ENCODE data around the gene PPP6C.

The PPP6C gene

DNA sequence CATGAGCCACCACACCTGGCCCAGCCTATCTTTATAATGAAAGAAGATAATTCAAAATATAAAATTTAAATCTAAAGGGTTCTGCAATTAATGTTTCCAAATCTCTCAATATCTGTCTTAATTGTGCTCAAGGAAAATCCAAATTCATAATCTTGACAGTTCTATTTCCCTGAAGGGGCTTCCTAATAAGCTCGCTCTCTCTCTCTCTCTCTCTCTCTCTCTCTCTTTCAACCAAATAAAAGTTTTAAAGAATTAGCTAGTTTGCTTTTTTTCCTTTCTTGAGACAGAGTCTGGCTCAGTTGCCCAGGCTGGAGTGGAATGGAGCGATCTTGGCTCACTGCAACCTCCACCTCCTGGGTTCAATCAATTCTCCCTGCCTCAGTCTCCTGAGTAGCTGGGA, 33.1 kb downstream of the PPP6C start:
- no peak for DNase-seq (ENCODE audit: low read depth)
- no peak overlapping the region for H3K4me3 ChIP-seq (ENCODE audit: control insufficient read depth, low read depth, low read length)
- TF ChIP-seq, protein P1, sequence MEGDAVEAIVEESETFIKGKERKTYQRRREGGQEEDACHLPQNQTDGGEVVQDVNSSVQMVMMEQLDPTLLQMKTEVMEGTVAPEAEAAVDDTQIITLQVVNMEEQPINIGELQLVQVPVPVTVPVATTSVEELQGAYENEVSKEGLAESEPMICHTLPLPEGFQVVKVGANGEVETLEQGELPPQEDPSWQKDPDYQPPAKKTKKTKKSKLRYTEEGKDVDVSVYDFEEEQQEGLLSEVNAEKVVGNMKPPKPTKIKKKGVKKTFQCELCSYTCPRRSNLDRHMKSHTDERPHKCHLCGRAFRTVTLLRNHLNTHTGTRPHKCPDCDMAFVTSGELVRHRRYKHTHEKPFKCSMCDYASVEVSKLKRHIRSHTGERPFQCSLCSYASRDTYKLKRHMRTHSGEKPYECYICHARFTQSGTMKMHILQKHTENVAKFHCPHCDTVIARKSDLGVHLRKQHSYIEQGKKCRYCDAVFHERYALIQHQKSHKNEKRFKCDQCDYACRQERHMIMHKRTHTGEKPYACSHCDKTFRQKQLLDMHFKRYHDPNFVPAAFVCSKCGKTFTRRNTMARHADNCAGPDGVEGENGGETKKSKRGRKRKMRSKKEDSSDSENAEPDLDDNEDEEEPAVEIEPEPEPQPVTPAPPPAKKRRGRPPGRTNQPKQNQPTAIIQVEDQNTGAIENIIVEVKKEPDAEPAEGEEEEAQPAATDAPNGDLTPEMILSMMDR (conservative IDR thresholded peaks at IDR 0.05; ENCODE audit: control insufficient read depth, insufficient read depth, low read depth, low read length) = no peak

GRCh38 chr9:125153712-125154367, 35.8 kb downstream of the PPP6C start:
- DNase-seq (ENCODE audit: low read depth) = no peak
- no peak overlapping the region for H3K4me3 ChIP-seq (ENCODE audit: control insufficient read depth, low read depth, low read length)
- TF ChIP-seq, protein P1 (conservative IDR thresholded peaks at IDR 0.05; ENCODE audit: control insufficient read depth, insufficient read depth, low read depth, low read length) = no peak

DNA sequence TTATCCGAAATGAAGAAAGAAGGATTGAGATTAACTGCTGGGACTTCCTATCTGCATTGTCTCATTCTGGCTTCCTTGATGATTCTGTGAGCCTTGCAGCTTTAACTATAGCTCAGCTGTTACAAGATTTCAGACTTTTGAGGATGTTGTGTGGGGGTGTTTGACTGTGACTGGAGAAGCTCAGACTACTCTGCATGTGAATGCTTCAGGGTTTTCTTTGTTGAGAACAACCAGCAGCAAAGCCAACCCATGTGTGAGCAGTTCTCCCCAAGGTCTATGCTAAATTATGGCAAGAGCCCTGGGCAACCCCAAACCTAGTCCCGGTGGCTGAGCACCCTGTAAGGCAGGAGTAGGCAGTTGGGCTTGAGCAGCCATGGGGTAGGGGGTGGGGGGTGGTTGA, 37.9 kb downstream of the PPP6C start:
- DNase-seq (ENCODE audit: low read depth) = no peak
- TF ChIP-seq, protein P1 (conservative IDR thresholded peaks at IDR 0.05; ENCODE audit: control insufficient read depth, insufficient read depth, low read depth, low read length) = no peak
- no peak overlapping the region for H3K4me3 ChIP-seq (ENCODE audit: control insufficient read depth, low read depth, low read length)

GRCh38 chr9:125150349-125151245, 39.0 kb downstream of the PPP6C start:
- TF ChIP-seq, protein P1 (conservative IDR thresholded peaks at IDR 0.05; ENCODE audit: control insufficient read depth, insufficient read depth, low read depth, low read length) = no peak
- peak; percentile 14 for DNase-seq (ENCODE audit: low read depth)
- H3K4me3 ChIP-seq (ENCODE audit: control insufficient read depth, low read depth, low read length) = no peak overlapping the region

DNA sequence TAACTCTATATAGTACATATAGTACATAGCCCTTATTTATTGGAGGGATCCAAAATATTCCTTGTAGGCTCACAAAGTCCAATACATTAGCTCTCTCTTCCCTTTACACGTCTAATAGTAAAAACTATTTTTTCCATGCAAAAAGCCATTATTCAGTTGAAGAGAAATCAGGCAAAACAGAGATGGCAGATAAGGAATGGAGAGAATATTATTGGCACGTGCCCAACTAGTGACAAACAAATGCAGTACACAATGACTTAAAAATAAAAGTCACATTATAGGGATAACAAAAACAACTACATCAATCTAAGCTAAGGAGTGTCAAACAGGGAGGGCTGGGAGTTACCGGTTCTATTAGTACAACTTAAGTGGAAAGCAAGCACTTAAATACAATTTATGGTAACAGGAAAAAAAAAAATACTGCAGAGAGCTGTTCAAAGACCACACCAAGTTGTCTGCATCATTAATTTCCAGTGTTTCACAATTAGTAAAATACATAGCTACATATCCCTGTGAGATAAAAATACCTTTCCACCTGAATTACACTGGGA, 42.1 kb downstream of the PPP6C start:
- no peak for DNase-seq (ENCODE audit: low read depth)
- H3K4me3 ChIP-seq (ENCODE audit: control insufficient read depth, low read depth, low read length) = no peak overlapping the region
- TF ChIP-seq, protein P1 (conservative IDR thresholded peaks at IDR 0.05; ENCODE audit: control insufficient read depth, insufficient read depth, low read depth, low read length) = no peak

DNA sequence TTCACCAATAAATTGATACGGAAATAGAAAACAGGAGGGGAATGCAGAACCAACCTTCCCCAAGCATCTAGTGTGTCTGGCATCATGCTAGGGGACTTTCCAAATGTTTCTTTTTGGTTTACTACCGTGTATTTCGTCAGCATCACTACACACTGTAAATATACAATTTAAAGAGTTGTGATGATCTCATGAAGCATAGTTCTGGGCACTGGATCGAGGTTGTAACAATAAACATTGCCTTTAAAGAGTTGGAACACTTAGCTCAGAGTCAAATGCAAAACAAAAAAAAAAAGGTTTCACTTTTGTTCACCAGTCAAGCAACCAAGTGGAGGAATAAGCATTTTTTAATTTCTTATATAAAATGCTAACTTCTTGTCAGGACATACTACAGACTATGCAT, 43.4 kb downstream of the PPP6C start:
- DNase-seq (ENCODE audit: low read depth) = peak; percentile 70
- TF ChIP-seq, protein P1 (conservative IDR thresholded peaks at IDR 0.05; ENCODE audit: control insufficient read depth, insufficient read depth, low read depth, low read length) = no peak
- H3K4me3 ChIP-seq (ENCODE audit: control insufficient read depth, low read depth, low read length) = no peak overlapping the region

All from fibroblast of mammary gland (primary cell).